HG03354 (cell line): ENCODE data around the gene PFDN6.
"Not testable (repeated sequence)": the region's sequence is repeated elsewhere in the genome, so short reads cannot be mapped to it uniquely, and the experiment has no call there.

Source experiments
- ATAC-seq: cut with Tn5 transposase; IDR thresholded peaks from one replicate; pipeline ENCODE4 v1.9.1; 2021; ENCODE audit warnings: mild to moderate bottlenecking; ENCODE audit not compliant: unreplicated experiment, poor library complexity, severe bottlenecking

Gene PFDN6

GRCh38 chr6:33288921-33289783 lies at the start of gene PFDN6, which contains the start of gene WDR46:
Gene PFDN6, plus strand, starts transcription at chr6:33289601. Its CDS starts 256 bp downstream, at chr6:33289857.
Gene WDR46, minus strand, starts transcription at chr6:33289239. Its CDS starts 69 bp downstream, at chr6:33289170.
- peak; percentile 88 for ATAC-seq

GRCh38 chr6:33241968-33242367 lies 47.4 kb upstream of the PFDN6 start:
- no peak for ATAC-seq

DNA sequence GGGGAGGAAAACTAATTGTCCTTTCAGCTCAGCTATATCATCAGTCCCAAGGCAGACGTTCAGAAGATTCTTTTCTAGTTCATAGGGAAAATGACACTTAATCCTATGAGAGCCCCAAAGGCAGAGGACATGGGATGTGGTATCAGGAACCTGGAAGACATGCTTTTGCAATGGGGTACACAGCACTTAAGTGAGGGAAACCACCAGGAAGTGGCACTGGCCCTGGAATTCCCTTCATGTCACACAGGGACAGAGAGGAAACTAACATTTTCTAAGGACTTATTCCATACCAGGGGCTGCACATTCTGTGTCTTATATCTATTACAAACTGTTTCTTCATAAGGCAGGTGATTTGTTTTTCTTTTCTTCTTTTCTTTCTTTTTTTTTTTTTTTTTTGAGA lies 45.9 kb upstream of the PFDN6 start:
- no peak for ATAC-seq

DNA sequence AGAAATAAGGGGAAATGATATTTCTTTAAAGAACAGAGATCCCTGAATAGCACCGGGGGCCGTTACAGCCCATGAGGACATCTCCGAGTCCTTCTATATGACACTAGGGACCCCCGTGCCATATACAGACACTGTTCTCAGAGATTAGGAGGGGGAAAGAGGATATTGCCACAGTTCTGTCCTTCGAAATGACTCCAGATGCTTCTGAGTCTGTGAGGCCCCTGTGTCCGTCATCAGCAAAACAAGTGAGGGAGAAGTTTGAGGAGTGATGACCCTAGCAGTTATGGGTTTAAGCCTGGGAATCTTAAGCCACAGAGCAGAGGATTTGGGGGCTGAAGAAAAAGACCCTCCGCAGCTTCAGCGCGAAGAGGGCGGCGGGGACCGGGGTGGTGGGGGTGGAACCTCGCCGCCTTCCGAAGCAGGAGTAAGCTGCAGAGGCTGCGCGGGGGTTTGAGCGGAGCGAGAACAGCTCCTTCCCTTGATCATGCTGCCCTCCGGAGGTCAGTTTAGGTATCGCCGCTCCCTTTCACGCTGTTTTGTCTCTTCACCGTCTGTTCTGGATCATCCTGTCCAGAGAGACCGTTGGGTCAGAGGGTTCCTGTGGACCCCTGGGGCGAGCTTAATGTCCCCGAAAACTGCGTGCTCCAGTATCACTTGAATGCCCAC lies 41.3 kb upstream of the PFDN6 start:
- ATAC-seq: peak; percentile 50

- no peak for ATAC-seq
Observed at GRCh38 chr6:33248643-33248931, 40.8 kb upstream of the PFDN6 start.

DNA sequence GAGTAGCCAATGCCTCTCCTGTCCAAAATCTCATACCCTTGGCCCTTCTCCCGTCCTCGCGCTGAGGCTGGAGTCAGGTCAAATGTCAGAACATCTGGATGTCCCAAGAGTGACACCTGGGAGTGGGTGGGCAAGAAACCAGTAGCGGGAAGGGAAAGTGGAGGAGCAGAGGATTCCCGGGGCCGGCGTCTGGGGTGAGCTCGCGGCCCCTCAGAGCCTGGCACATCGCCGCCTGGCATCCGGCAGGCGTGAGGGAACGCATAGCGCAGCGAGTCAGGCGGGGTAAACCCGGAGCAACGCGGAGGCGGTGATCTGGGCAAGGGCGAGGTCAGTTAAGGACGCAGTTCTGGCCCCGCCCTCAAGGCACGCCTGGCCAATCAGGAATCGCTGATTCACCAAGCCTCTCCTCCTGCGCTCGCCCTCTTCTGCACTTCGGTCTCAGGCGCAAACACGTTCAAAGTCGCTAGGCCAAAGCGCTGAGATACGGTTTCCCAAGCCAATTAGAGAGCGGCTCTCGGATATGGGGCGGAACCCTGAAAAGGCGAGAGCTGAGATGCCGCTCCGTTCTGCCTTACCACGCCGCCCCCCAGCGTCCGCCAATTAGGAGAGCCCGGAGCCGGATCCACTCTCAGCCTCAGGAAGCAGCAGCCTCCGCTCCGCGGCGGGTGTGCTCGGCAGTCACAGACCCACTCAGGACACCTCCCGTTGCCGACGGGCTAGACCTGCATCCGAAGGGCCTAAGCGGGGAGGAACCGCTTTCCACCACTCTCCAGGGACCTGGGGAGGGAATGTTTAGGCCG lies 40.3 kb upstream of the PFDN6 start:
- ATAC-seq: peak; percentile 90

DNA sequence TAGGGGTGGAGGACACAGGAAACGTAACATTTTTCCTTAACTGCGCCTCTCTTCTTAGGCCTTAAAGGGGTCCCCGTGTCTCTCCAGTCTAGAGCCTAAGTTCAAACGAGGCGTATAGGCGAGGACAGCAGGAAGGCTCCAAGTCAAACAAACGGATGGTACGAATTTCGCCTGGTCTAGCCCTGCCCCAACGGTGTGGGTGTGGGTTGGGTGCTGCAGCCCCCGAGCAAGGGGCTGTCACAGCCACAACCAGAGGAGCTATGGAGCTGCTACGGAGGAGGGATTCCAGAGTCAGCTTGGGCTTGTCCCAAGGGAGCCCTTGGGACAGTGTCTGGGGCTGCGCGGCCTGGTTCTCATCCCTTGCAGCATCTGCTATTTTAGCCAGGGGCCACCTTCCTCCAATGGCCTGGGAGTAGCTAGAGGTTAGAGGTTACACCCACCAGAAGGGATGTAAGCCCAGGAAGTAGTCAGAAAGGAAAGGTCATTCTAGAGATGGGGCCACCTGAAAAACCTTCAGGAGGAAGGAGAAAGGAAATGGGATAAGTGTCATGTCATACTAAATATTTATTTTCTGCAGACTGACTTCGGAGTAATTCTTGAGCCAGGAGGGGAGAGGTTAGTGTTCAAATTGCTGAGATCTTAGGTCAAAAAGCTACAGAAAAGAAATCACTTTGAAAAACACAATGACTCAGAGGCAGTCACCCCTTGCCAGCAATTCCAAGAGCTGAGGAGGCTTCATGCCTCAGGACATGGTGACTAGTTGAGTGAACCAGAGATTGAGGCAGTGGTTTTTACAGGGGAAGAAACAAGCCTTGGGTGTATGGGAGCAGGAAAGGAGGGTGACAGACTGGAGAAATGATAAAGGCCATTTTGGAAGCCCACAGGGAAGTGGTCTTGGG lies 39.4 kb upstream of the PFDN6 start:
- ATAC-seq: no peak

DNA sequence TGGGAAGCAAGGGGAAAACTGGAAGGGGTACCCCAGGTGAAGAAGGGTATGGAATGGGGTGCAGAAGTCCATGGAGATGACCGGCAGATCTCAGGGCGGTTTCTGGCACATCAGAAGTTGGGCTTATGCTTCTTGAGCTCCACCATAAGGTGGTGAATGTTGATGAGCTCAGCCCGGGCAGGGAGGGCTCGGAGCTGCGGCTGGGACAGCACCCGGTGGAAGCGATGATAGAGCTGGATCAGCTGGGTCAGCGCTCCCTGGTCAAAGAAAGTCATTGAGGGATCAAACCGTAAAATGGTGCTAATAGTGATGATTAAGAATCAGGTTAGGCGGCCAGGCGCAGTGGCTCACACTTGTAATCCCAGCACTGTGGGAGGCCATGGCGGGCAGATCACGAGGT lies 38.7 kb upstream of the PFDN6 start:
- ATAC-seq: no peak

DNA sequence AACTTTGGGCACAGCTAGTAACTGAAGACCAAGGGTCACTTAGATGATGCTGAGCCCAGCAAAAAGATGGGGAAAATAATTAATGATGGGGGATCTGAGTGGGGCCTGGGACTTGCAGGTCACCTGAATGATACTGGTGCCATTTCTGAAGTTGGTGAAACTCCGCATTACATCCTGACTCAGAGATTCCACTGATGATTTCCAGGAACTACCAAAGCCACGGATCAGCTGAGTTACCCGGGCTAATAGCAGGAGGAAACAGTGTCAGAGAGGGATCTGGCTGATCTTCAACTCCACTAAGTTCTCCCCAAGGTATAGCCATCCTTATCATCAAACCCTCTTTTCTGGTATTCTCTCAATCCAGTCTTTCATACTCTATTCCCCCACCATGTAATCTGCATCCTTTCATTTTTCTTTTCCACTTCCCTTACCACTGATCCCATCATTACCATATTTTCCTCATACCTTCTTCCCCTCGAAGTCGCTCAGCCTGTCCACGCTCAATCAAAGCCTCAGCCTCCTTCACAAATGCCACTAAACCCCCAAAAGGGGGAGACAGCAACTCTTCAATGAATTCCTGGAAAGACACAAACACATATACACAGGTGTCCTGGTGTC lies 37.9 kb upstream of the PFDN6 start:
- ATAC-seq: no peak

DNA sequence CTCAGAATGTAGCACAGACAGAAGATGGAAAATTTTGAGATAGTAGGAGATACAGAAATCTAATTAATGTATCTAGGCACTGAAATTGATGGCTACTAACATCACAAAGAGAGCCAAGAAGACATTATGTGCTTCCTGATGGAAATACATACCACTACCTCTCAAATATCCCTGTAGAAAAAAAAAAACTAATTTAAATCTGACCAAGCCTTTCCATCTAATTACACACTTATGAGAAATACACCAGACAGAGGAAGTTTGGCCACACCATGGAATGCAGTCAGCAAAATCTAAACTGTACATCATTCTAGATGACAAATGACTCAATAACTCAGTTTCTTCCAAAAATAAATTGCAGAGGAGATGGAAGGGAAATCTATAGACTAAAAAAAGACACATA lies 36.6 kb upstream of the PFDN6 start:
- ATAC-seq: no peak

GRCh38 chr6:33254591-33254990 lies 34.8 kb upstream of the PFDN6 start:
- no peak for ATAC-seq

GRCh38 chr6:33259032-33259431 lies 30.4 kb upstream of the PFDN6 start:
- no peak for ATAC-seq

DNA sequence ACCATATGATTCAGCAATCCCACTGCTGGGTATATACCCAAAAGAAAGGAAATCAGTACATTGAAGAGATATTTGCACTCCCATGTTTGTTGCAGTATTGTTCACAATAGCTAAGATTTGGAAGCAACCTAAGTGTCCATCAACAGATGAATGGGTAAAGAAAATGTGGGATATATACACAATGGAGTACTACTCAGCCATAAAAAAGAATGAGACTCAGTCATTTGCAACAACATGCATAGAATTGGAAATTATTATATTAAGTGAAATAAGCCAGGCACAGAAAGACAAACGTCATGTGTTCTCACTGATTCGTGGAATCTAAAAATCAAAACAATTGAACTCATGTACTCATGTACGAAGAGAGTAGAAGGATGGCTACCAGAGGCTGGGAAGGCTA lies 26.9 kb upstream of the PFDN6 start:
- not testable (repeated sequence) for ATAC-seq

- no peak for ATAC-seq
Observed at GRCh38 chr6:33264015-33264414, 25.4 kb upstream of the PFDN6 start.

DNA sequence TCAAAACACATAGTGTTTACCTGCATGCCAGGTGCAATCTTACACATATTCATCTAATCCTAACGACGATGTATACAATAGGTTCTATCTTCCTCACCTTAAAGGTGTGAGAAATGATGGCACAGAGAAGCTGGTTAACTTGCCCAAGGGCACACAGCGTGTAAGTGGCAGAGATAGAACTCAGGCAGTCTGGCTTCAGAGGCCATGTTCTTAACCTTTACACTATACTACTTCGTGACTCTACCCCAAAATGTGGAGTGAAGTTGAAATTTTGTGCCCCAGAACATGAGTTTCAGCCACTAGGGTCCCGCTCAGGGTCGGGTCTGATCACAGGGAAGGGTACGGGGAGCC lies 18.3 kb upstream of the PFDN6 start:
- ATAC-seq: peak; percentile 22

DNA sequence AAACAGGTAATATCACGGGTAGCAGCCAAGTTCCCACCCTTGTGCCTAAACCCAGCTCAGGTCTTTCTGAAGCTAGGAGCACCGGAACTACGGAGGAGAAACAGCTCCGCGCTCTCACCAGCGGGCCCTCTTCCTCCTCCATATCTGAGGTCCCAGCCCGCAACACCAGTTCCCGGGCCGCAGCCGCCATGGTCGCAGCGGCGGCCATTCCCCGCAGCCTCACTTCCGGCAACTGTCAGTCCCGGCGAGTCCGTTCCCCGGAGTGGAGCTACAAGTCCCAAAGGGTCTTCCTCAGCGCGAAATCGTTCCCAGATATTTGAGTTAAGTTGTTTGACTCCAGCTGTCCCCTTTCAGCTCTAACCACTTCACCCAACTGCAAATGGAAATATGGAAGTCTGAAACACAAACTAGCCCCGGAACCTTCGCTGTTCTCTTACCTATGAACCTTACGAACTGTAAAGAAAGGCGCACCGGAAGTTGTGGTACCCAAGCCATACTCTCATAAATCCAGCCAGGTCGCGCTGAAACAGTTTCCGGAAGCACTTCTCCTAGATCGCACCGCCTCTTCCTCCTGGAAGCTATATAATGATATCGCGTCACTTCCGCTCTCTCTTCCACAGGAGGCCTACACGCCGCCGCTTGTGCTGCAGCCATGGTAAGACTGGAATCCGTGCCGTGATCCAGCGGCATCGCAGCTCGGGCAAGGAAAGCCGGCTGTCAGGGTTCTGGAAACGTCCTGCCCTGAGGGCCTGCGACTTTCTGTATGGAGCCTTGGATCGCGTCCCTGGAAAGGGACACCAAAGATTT lies 17.7 kb upstream of the PFDN6 start, which contains the start of the genes RPS18 and VPS52:
RPS18 (plus strand) TSS at position 608 of the 807 bp plus-strand sequence; CDS start at position 653, 45 bp downstream.
VPS52 (minus strand) TSS at position 409 of the 807 bp plus-strand sequence; CDS start at position 208, 201 bp downstream.
- ATAC-seq: peak; percentile 83

DNA sequence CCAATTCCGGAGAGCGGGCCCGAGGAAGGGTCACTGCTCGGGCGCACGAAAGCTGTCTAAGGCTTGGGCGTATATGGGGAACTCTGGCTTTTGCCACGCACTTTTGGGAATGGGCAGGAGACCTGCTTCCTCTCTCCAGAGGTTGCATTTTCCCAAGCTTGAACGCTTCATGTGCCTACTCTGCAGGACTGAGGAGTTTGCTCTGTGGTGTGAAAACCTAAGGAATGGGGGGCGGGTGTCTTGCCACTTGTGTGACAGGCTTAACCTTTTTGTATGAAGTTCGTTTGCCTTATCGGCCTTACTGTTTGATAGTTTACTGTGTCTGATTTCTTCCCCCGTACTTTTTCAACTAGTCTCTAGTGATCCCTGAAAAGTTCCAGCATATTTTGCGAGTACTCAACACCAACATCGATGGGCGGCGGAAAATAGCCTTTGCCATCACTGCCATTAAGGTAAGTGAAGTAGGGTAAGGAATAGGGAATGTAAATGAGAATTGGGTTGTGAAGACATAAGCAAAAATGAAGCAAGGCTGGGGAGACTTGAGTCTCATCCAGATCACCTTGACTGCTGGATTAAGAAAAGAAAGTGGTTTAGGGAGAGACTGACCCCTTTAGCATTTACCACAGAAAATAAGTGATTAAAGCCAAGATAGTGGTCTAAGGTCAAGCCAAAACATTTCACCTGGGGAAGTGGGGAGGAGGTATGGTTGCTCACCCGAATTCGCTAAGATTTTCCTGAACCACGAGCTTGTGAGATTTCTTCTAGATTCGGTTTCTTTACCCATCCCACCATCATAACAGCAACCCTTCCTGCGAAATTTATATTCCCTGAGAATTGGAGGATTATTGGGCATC lies 16.9 kb upstream of the PFDN6 start:
- ATAC-seq: peak; percentile 21
